Keratinocyte (primary cell): ENCODE data around the gene FRY. TPM values are rescaled to one million over a fixed set of nuclear protein-coding genes. Genes with fewer than 3 reads are reported as not detected.

Experiments
- DNase-seq: peaks from one replicate; pipeline ENCODE4 v3.0.0-alpha.2; 2011; ENCODE audit warnings: low read depth, missing footprints, low spot score
- FAIRE-seq: peaks from 2 replicates; lab custom pipeline; 2011; peaks lifted over from hg19 to GRCh38; lab: Jason Lieb, UNC
- H2AFZ ChIP-seq: 2 replicates; pipeline ENCODE4 v1.6.0; 2012; ENCODE audit warnings: low read length, control low read depth, inconsistent platforms; ENCODE audit not compliant: control insufficient read depth
- H3K27ac ChIP-seq: 2 replicates; pipeline ENCODE4 v1.5.1; 2011; ENCODE audit warnings: low read length; ENCODE audit not compliant: control insufficient read depth, insufficient read depth
- H3K27me3 ChIP-seq: 3 replicates; pipeline ENCODE4 v1.6.0; 2011; ENCODE audit warnings: low read length; ENCODE audit not compliant: control insufficient read depth, insufficient read depth; ENCODE audit errors: extremely low read depth
- H3K36me3 ChIP-seq, 2 experiments: 2 replicates in 1 of 2; 3 replicates in 1 of 2; pipeline ENCODE4 v1.5.1; 2011; ENCODE audit warnings: low read length in 2 of 2, mild to moderate bottlenecking in 1 of 2; ENCODE audit not compliant: control insufficient read depth in 2 of 2, insufficient read depth in 2 of 2; ENCODE audit errors: extremely low read depth in 1 of 2
- H3K4me1 ChIP-seq: 3 replicates; pipeline ENCODE4 v1.5.1; 2011; ENCODE audit warnings: low read length; ENCODE audit not compliant: control insufficient read depth, insufficient read depth; ENCODE audit errors: extremely low read depth
- H3K4me2 ChIP-seq: 3 replicates; pipeline ENCODE4 v1.6.0; 2011; ENCODE audit warnings: low read depth, low read length; ENCODE audit not compliant: control insufficient read depth, insufficient read depth; ENCODE audit errors: extremely low read depth
- H3K4me3 ChIP-seq, 3 experiments: fragments of 200-600 bp in 1 of 3; sonication (generic) in 1 of 3; 2 replicates in 2 of 3; 3 replicates in 1 of 3; pipeline ENCODE4 v1.5.1; 2011 to 2016; ENCODE audit warnings: low read length in 3 of 3, mild to moderate bottlenecking in 3 of 3, control low read depth in 2 of 3, inconsistent platforms in 1 of 3, low read depth in 1 of 3, mixed read lengths in 1 of 3, mixed run types in 1 of 3, moderate library complexity in 1 of 3; ENCODE audit not compliant: control insufficient read depth in 2 of 3, insufficient read depth in 2 of 3; ENCODE audit errors: extremely low read depth in 1 of 3
- H3K79me2 ChIP-seq: 2 replicates; pipeline ENCODE4 v1.6.0; 2012; ENCODE audit warnings: low read length; ENCODE audit not compliant: control insufficient read depth, insufficient read depth
- H3K9ac ChIP-seq: 3 replicates; pipeline ENCODE4 v1.6.0; 2011; ENCODE audit warnings: low read length; ENCODE audit not compliant: control insufficient read depth, insufficient read depth; ENCODE audit errors: extremely low read depth
- H3K9me1 ChIP-seq: 3 replicates; pipeline ENCODE4 v1.6.0; 2011; ENCODE audit warnings: low read length; ENCODE audit not compliant: control insufficient read depth, insufficient read depth; ENCODE audit errors: extremely low read depth
- H3K9me3 ChIP-seq: 2 replicates; pipeline ENCODE4 v1.5.1; 2012; ENCODE audit warnings: low read depth, low read length; ENCODE audit not compliant: control insufficient read depth
- H4K20me1 ChIP-seq: 3 replicates; pipeline ENCODE4 v1.6.0; 2011; ENCODE audit warnings: low read length; ENCODE audit not compliant: control insufficient read depth, insufficient read depth; ENCODE audit errors: extremely low read depth
- CTCF ChIP-seq, 3 experiments: IDR thresholded peaks in 1 of 3; conservative IDR thresholded peaks in 1 of 3; optimal IDR thresholded peaks in 1 of 3; 2 replicates in 2 of 3; 3 replicates in 1 of 3; pipeline versions ENCODE3 to v1.5.1; 2011; ENCODE audit warnings: low read length in 3 of 3, mild to moderate bottlenecking in 3 of 3, moderate library complexity in 2 of 3, control low read depth in 1 of 3, inconsistent platforms in 1 of 3; ENCODE audit not compliant: insufficient read depth in 2 of 3; ENCODE audit errors: extremely low read depth in 1 of 3
- EZH2 ChIP-seq: IDR thresholded peaks from one replicate; pipeline ENCODE4 v1.6.1; 2012; ENCODE audit warnings: inconsistent platforms, mild to moderate bottlenecking, low read length, moderate library complexity
- dilution Hi-C: fragments of 300-500 bp; cut with MboI; formaldehyde crosslinking; loops from one replicate; pipeline ENCODE4 v1.7.0; 2020; ENCODE audit warnings: low sequenced_read_pairs; ENCODE audit not compliant: extremely low pct_ligation_motif_present
- polyA plus RNA-seq, 5 experiments: library from polyadenylated mRNA; depleted of rRNA in 3 of 5; stranded (reverse) in 3 of 5; stranded (forward) in 1 of 5; unstranded in 1 of 5; fragments of >200 nt; gene quantifications; 1 replicate in 1 of 5; 2 replicates in 3 of 5; 3 replicates in 1 of 5; pipeline versions ENCODE4 v1.2.1 to v1.2.3, GENCODE V29; 2011 to 2012; ENCODE audit warnings: missing spikeins in 2 of 5, low read depth in 1 of 5, low replicate concordance in 1 of 5

FRY gene
- polyA plus RNA-seq, 1 donor (not counting 4 experiments of a cell fraction or from before 2014, with no cell fraction given), result 0.80 TPM

- Histone ChIP-seq H2AFZ (no peak overlapping the region), H3K27me3 (no peaks in the 10 kb centered on the region), H3K9ac (no peak overlapping the region), H3K9me3 (no peaks in the 10 kb centered on the region), H4K20me1 (no peaks in the 10 kb centered on the region), H3K4me3 (no peak overlapping the region), H3K27ac (no peak overlapping the region), H3K79me2 (no peaks in the 10 kb centered on the region), H3K9me1 (no peaks in the 10 kb centered on the region), H3K4me1 (peaks cover 3% of the 10 kb centered on the region), H3K4me2 (no peak overlapping the region), H3K36me3 (no peaks in the 10 kb centered on the region)
- no peak for FAIRE-seq
- TF ChIP-seq CTCF (optimal IDR thresholded peaks at IDR 0.05 in 1 of 3, IDR thresholded peaks at IDR 0.05 in 1 of 3, conservative IDR thresholded peaks at IDR 0.05 in 1 of 3; ENCODE audit: extremely low read depth in 1 of 3, insufficient read depth in 2 of 3, low read length in 3 of 3), result no peak
- no peak for TF ChIP-seq EZH2
- dilution Hi-C loops, result no loop called here
- DNase-seq, result no peak
Observed at GRCh38 chr13:32140109-32140508, 108.5 kb downstream of the FRY start.

GRCh38 chr13:32141462-32141861 lies 109.9 kb downstream of the FRY start:
- no peak overlapping the region for H2AFZ ChIP-seq
- TF ChIP-seq EZH2 (no peak), CTCF (optimal IDR thresholded peaks at IDR 0.05 in 1 of 3, IDR thresholded peaks at IDR 0.05 in 1 of 3, conservative IDR thresholded peaks at IDR 0.05 in 1 of 3; ENCODE audit: extremely low read depth in 1 of 3, insufficient read depth in 2 of 3, low read length in 3 of 3) (no peak)
- no peaks in the 10 kb centered on the region for H3K36me3 ChIP-seq
- DNase-seq (no peak), FAIRE-seq (no peak)
- H4K20me1 ChIP-seq, result no peaks in the 10 kb centered on the region
- H3K79me2 ChIP-seq, result no peaks in the 10 kb centered on the region
- no peak overlapping the region for H3K4me3 ChIP-seq
- H3K9ac ChIP-seq, result no peak overlapping the region
- no peaks in the 10 kb centered on the region for H3K9me1 ChIP-seq
- no peak overlapping the region for H3K27ac ChIP-seq
- H3K9me3 ChIP-seq, result no peaks in the 10 kb centered on the region
- H3K27me3 ChIP-seq, result no peaks in the 10 kb centered on the region
- H3K4me1 ChIP-seq, result peaks cover 3% of the 10 kb centered on the region
- dilution Hi-C loops, result no loop called here
- H3K4me2 ChIP-seq, result no peak overlapping the region
